HCT116 (cell line): ENCODE results near the gene STRAP. TPM values are rescaled to one million over a fixed set of nuclear protein-coding genes. Genes with fewer than 3 reads are reported as not detected.
"Not testable (repeated sequence)": the region's sequence is repeated elsewhere in the genome, so short reads cannot be mapped to it uniquely, and the experiment has no call there.

Experiments
- ATAC-seq: fragments of 200-7000 bp; cut with Tn5 transposase; 2 replicates; pipeline ENCODE4 v1.9.1; 2020; ENCODE audit warnings: mild to moderate bottlenecking, moderate library complexity
- BruUV-seq: library from RNA; stranded (reverse); fragments of 400-500 nt; replicated peaks from 2 replicates; lab custom pipeline; 2021; lab: Mats Ljungman, UMichigan
- CTCF ChIA-PET: fragments of 300-600 bp; sonication (Branson Sonifier 250); formaldehyde crosslinking; loops from one replicate; lab custom pipeline; 2021; ENCODE audit warnings: antibody characterized with exemption; lab: Charles Lee
- POLR2A ChIA-PET: fragments of 300-600, 350-600 bp; sonication (Branson Sonifier 250); formaldehyde crosslinking; loops from one replicate; lab custom pipeline; 2021; ENCODE audit warnings: antibody characterized with exemption; lab: Charles Lee
- RAD21 ChIA-PET, 2 experiments: fragments of 300-600 bp; sonication (Branson Sonifier 250); formaldehyde crosslinking; loops; one replicate each; lab custom pipeline; 2023; ENCODE audit warnings: low total read pairs in 2 of 2; ENCODE audit not compliant: uncharacterized antibody in 2 of 2, unreplicated experiment in 2 of 2, low non-redundant PET in 1 of 2; lab: Charles Lee
- DNase-seq: peaks from one replicate; pipeline ENCODE4 v3.0.0-alpha.2; 2010; ENCODE audit warnings: low read depth, low spot score
- H2AFZ ChIP-seq: fragments of 200-600 bp; shearing (Covaris generic), sonication (generic); 2 replicates; pipeline ENCODE4 v1.6.1; 2017; ENCODE audit warnings: low read depth, mixed run types, mixed read lengths, antibody characterized with exemption, low read length; ENCODE audit not compliant: poor library complexity, severe bottlenecking
- H3K27ac ChIP-seq: 2 replicates; pipeline ENCODE4 v1.5.1; 2012; ENCODE audit warnings: low read depth, low read length
- H3K27me3 ChIP-seq: fragments of 200-600 bp; sonication (generic); 2 replicates; pipeline ENCODE4 v1.6.1; 2016; ENCODE audit warnings: mixed run types, low read length, mixed read lengths; ENCODE audit not compliant: insufficient read depth
- H3K36me3 ChIP-seq, 2 experiments: fragments of 200-500 bp in 1 of 2; fragments of 200-600 bp in 1 of 2; sonication (Bioruptor generic) in 1 of 2; sonication (generic) in 1 of 2; 2 replicates each; pipeline versions ENCODE4 v1.5.1 to v1.6.1; 2014 to 2016; ENCODE audit warnings: low read length in 2 of 2, inconsistent platforms in 1 of 2, mixed read lengths in 1 of 2, mixed run types in 1 of 2; ENCODE audit not compliant: insufficient read depth in 2 of 2, control insufficient read depth in 1 of 2
- H3K4me1 ChIP-seq, 2 experiments: fragments of 200-600 bp in 1 of 2; sonication (generic) in 1 of 2; 2 replicates each; pipeline versions ENCODE4 v1.5.1 to v1.6.1; 2012 to 2017; ENCODE audit warnings: low read length in 2 of 2, inconsistent platforms in 1 of 2, mild to moderate bottlenecking in 1 of 2, mixed read lengths in 1 of 2, mixed run types in 1 of 2, moderate library complexity in 1 of 2; ENCODE audit not compliant: insufficient read depth in 2 of 2, control insufficient read depth in 1 of 2
- H3K4me2 ChIP-seq: fragments of 200-600 bp; sonication (generic); 2 replicates; pipeline ENCODE4 v1.6.1; 2017; ENCODE audit warnings: mixed run types, low read length, mixed read lengths
- H3K4me3 ChIP-seq, 2 experiments: fragments of 200-600 bp in 1 of 2; sonication (generic) in 1 of 2; replicated peaks in 1 of 2; 2 replicates each; pipeline ENCODE4 v1.5.1; 2011 to 2016; ENCODE audit warnings: low read length in 2 of 2, control low read depth in 1 of 2, low read depth in 1 of 2, mild to moderate bottlenecking in 1 of 2, mixed read lengths in 1 of 2, mixed run types in 1 of 2
- H3K79me2 ChIP-seq: fragments of 200-600 bp; sonication (generic); 2 replicates; pipeline ENCODE4 v1.6.1; 2017; ENCODE audit warnings: mild to moderate bottlenecking, mixed run types, low read length, moderate library complexity, mixed read lengths; ENCODE audit not compliant: insufficient read depth
- H3K9ac ChIP-seq: fragments of 200-600 bp; sonication (generic); 2 replicates; pipeline ENCODE4 v1.6.1; 2016; ENCODE audit warnings: low read length, mixed read lengths
- H3K9me2 ChIP-seq: fragments of 200-600 bp; sonication (generic), shearing (Covaris generic); 2 replicates; pipeline ENCODE4 v1.6.1; 2017; ENCODE audit warnings: mixed run types, mild to moderate bottlenecking, moderate library complexity; ENCODE audit not compliant: insufficient read depth
- H3K9me3 ChIP-seq, 2 experiments: fragments of 200-500 bp in 1 of 2; fragments of 200-600 bp in 1 of 2; sonication (Bioruptor generic) in 1 of 2; sonication (generic) in 1 of 2; 2 replicates each; pipeline ENCODE4 v1.6.1; 2014 to 2017; ENCODE audit warnings: low read length in 2 of 2, mixed read lengths in 2 of 2, inconsistent platforms in 1 of 2, low read depth in 1 of 2, mild to moderate bottlenecking in 1 of 2, mixed run types in 1 of 2, moderate library complexity in 1 of 2; ENCODE audit not compliant: control insufficient read depth in 1 of 2, insufficient read depth in 1 of 2
- H4K20me1 ChIP-seq: fragments of 200-600 bp; sonication (generic), shearing (Covaris generic); 2 replicates; pipeline ENCODE4 v1.6.1; 2017; ENCODE audit warnings: mixed run types, mild to moderate bottlenecking, moderate library complexity; ENCODE audit not compliant: insufficient read depth
- EZH2phosphoT487 ChIP-seq: fragments of 200-600 bp; IDR thresholded peaks from 2 replicates; pipeline ENCODE4 v1.6.1; 2018; ENCODE audit warnings: antibody characterized with exemption, borderline replicate concordance
- POLR2AphosphoS5 ChIP-seq: IDR thresholded peaks from 2 replicates; pipeline ENCODE4 v1.6.1; 2011; ENCODE audit warnings: mild to moderate bottlenecking, low read depth, low read length, moderate library complexity
- SRF ChIP-seq: IDR thresholded peaks from 2 replicates; pipeline ENCODE4 v1.6.1; 2012; ENCODE audit warnings: low read depth
- YY1 ChIP-seq: IDR thresholded peaks from 2 replicates; pipeline ENCODE4 v1.6.1; 2011; ENCODE audit warnings: low read length, low read depth, moderate library complexity, mild to moderate bottlenecking; ENCODE audit not compliant: insufficient replicate concordance; ENCODE audit errors: extremely low read depth
- intact Hi-C: fragments of 100-400 bp; cut with micrococcal nuclease; formaldehyde crosslinking; loops from 2 replicates; pipeline ENCODE4 v1.10.0; 2022
- total RNA-seq: library from RNA; stranded (reverse); gene quantifications from one replicate; pipeline ENCODE4 v1.2.1, GENCODE V29; 2021; ENCODE audit not compliant: unreplicated experiment

The STRAP gene
- total RNA-seq, 1 experiment from 2014 or later, result 156 TPM

DNA sequence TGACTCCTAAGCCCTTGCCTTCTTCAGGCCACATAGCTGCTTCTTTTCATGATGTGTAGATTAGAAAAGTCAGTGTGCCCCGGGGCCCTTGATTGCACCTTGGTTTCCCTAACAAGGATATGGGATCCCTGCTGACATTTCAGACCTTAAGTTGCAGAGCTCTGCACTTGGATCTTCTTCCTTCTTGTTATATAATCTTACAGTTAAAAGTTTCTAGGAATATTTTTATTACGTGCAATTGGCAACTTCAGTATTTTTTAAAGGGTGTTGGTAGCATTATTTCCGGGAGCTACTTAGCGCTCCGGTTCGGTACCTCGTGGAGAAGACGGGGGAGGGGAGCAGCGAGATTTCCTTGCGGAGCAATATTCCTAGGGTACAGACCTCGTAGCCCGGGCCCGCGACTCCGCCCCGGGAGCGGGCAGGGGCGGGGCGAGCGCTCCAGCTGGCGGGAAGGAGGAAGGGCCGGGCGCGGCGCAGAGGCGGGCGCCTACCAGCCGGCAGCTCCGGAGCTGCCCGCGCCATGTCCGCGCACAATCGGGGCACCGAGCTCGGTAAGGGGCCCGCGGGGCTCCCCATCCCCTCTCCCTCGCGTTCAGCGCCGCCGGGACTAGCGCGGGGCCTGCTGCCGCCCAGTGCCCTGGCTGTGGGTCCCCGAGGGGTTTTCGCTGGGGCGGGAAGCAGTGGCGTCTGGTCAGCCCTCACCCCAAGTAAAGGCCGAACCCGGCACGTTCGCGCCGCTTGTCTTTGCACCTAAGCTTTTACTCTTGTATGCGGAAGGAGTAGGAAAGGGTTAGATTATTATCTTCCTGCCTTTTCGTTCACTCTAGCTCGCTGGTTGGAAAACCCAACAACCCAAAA lies 28.9 kb downstream of the STRAP start, which contains the start of gene DERA (continued):
- no peak for TF ChIP-seq EZH2phosphoT487
- no peak for TF ChIP-seq SRF
- TF ChIP-seq POLR2AphosphoS5, result peak; percentile 89
- no peak for TF ChIP-seq YY1

DNA sequence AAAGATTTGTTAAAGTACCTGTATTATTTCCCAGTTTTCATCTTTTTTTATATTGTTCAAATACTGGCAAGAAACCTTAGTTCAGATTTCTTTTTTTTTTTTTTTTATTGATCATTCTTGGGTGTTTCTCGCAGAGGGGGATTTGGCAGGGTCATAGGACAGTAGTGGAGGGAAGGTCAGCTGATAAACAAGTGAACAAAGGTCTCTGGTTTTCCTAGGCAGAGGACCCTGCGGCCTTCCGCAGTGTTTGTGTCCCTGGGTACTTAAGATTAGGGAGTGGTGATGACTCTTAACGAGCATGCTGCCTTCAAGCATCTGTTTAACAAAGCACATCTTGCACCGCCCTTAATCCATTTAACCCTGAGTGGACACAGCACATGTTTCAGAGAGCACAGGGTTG lies 29.7 kb downstream of the STRAP start:
- Histone ChIP-seq H3K9ac (peak overlapping the region; percentile 91), H3K4me2 (peak overlapping the region; percentile 98), H3K27ac (peak overlapping the region; percentile 70; the same call in 1 of the 2 replicates), H3K4me3 (peak overlapping the region; percentile 79 to 85), H3K4me1 (peaks cover 8 to 22% of the 10 kb centered on the region in 2 experiments; a peak in 3 of 4 replicates)
- TSS peak; percentile 59 for BruUV-seq
- H3K9me2 ChIP-seq, H3K79me2 ChIP-seq, DNase-seq, POLR2A ChIA-PET, H3K27me3 ChIP-seq, H3K9me3 ChIP-seq, ATAC-seq, intact Hi-C loops, H3K36me3 ChIP-seq, H4K20me1 ChIP-seq, RAD21 ChIA-PET, H2AFZ ChIP-seq: not testable (repeated sequence)
- CTCF ChIA-PET, result interaction anchor here (1.7 kb wide), 1 partner anchor 380 kb away, joined by 7 read pairs; no protein-coding TSS in a partner anchor

DNA sequence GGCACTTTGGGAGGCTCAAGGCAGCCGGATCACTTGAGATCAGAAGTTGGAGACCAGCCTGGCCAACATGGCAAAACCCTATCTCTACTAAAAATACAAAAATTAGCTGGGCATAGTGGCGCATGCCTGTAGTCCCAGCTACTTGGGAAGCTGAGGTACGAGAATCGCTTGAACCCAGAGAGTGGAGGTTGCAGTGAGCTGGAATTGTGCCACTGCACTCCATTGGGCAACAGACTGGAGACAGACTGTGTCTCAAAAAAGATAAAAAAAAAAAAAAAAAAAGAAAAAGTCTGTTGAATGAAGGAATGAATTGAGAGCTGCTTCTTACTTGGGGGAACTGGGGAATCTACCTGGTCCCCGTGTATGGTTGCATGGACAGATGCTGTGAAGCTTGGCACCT lies 31.9 kb downstream of the STRAP start:
- ATAC-seq, BruUV-seq, H3K4me3 ChIP-seq, DNase-seq, H3K27ac ChIP-seq, H2AFZ ChIP-seq, H3K36me3 ChIP-seq, H3K27me3 ChIP-seq, H3K4me2 ChIP-seq, intact Hi-C loops, H3K79me2 ChIP-seq, H3K9me3 ChIP-seq, H3K9me2 ChIP-seq, H4K20me1 ChIP-seq, H3K9ac ChIP-seq: not testable (repeated sequence)
- peaks cover 8 to 22% of the 10 kb centered on the region in 2 experiments; a peak in 3 of 4 replicates for H3K4me1 ChIP-seq
- CTCF ChIA-PET, result interaction anchor here (0.7 kb wide), 1 partner anchor 15 kb away, joined by 3 read pairs; no protein-coding TSS in a partner anchor
- POLR2A ChIA-PET, result interaction anchor here (0.7 to 1.0 kb wide), 2 partner anchors 16 to 189 kb away, joined by 3 read pairs; no protein-coding TSS in a partner anchor
- RAD21 ChIA-PET, result interaction anchor here in 1 of 2 experiments (0.7 kb wide), 1 partner anchor 116 kb away, joined by 3 read pairs; no protein-coding TSS in a partner anchor
